Heart left ventricle (tissue), 13 donors: Measurements from ENCODE around the gene SEPTIN1.

ENCODE experiments used
- CTCF ChIP-seq, 12 donors: fragments of 200-600 bp; sonication (generic) in 4 of 12; IDR thresholded peaks; one replicate each; pipeline versions ENCODE4 v1.5.0 to v1.8.0; 2018 to 2022; ENCODE audit warnings: antibody characterized with exemption in 12 of 12, mild to moderate bottlenecking in 5 of 12
- POLR2A ChIP-seq, 2 donors: fragments of 450-650 bp; IDR thresholded peaks; one replicate each; pipeline ENCODE4 v1.6.1; 2017; ENCODE audit warnings: antibody characterized with exemption in 2 of 2, mild to moderate bottlenecking in 2 of 2, moderate library complexity in 2 of 2
- donor health status: ischemic (EF 13 %, LVEDD 7.1; RV severe dilation, severe dysfunction).
- donor health status: DM: no; HTN: yes; CAD: no.
- donor health status: DM: no; HTN: no; CAD: no.
- donor health status: ischemic (EF 25% LVEDD 6.9; RV normal size, moderate dysfunction).
- donor health status: ischemic (EF 25% LVEDD 5.7; RV mildly dilated, moderate dysfunction).
- donor health status: ischemic (EF 35%, LVEDD 5.7; RV mildly dilated, moderate dysfunction).
- donor health status: nonischemic (EF 11% LVEDD 7.7; RV severe dilation, severe dysfunction).
- donor health status: DM: yes; HTN: yes; CAD: no.
- donor health status: PGD.
- donor health status: ischemic (EF 29% LVEDD 5.4; RV normal size, mild dysfunction).
- donor health status: nonischemic (EF 23%, LVEDD 6.1; RV moderate dilation, normal function).

- TF ChIP-seq CTCF (IDR thresholded peaks at IDR 0.05) (no peak), POLR2A (IDR thresholded peaks at IDR 0.05) (no peak)
Measured at GRCh38 chr16:30372725-30373124, 9.6 kb downstream of the SEPTIN1 start.
